ENCODE data around the gene TMA7. TPM values are rescaled to one million over a fixed set of nuclear protein-coding genes. Genes with fewer than 3 reads are reported as not detected.

TMA7 gene
- polyA plus RNA-seq, 1 experiment = 316 TPM

GRCh38 chr3:48431224-48432029, 8.6 kb upstream of the TMA7 start:
- H3K27ac ChIP-seq (ENCODE audit: low read depth, low read length) = peak overlapping the region; percentile 11
- TF ChIP-seq CTCF (IDR thresholded peaks at IDR 0.05; ENCODE audit: low read depth, low read length) = no peak
- no peak for DNase-seq (ENCODE audit: low read depth, low spot score)
- no peaks in the 10 kb centered on the region for H3K9me3 ChIP-seq (ENCODE audit: control insufficient read depth, insufficient read depth, low read length)
- POLR2A ChIA-PET = interaction anchor here (0.6 kb wide), 1 partner anchor 193 kb away, joined by 5 read pairs; no protein-coding TSS in a partner anchor
- no peaks in the 10 kb centered on the region for H3K27me3 ChIP-seq (ENCODE audit: control insufficient read depth, insufficient read depth, low read length)
- CTCF ChIA-PET = interaction anchor here (0.9 to 12.1 kb wide), 5 partner anchors 8 to 236 kb away, joined by 3 to 404 read pairs (median 7); partner anchors contain the start of genes CCDC51 and TMA7
- no peak overlapping the region for H3K4me3 ChIP-seq (ENCODE audit: low read depth, low read length)

GRCh38 chr3:48432411-48433371, 7.4 kb upstream of the TMA7 start:
- DNase-seq (ENCODE audit: low read depth, low spot score) = no peak
- POLR2A ChIA-PET = interaction anchor here (0.5 to 0.6 kb wide), 2 partner anchors 108 to 194 kb away, joined by 4 to 5 read pairs; no protein-coding TSS in a partner anchor
- Histone ChIP-seq H3K27ac (ENCODE audit: low read depth, low read length) (no peak overlapping the region), H3K27me3 (ENCODE audit: control insufficient read depth, insufficient read depth, low read length) (no peaks in the 10 kb centered on the region), H3K4me3 (ENCODE audit: low read depth, low read length) (no peak overlapping the region), H3K9me3 (ENCODE audit: control insufficient read depth, insufficient read depth, low read length) (no peaks in the 10 kb centered on the region)
- CTCF ChIA-PET = interaction anchor here (0.9 to 12.1 kb wide), 4 partner anchors 31 to 238 kb away, joined by 3 to 404 read pairs (median 204); no protein-coding TSS in a partner anchor
- no peak for TF ChIP-seq CTCF (IDR thresholded peaks at IDR 0.05; ENCODE audit: low read depth, low read length)

GRCh38 chr3:48433472-48434118, 6.5 kb upstream of the TMA7 start:
- DNase-seq (ENCODE audit: low read depth, low spot score) = no peak
- POLR2A ChIA-PET = no interaction called here
- H3K4me3 ChIP-seq (ENCODE audit: low read depth, low read length) = no peak overlapping the region
- no peak overlapping the region for H3K27ac ChIP-seq (ENCODE audit: low read depth, low read length)
- CTCF ChIA-PET = interaction anchor here (0.6 to 12.1 kb wide), 4 partner anchors 32 to 239 kb away, joined by 5 to 404 read pairs (median 204); no protein-coding TSS in a partner anchor
- H3K27me3 ChIP-seq (ENCODE audit: control insufficient read depth, insufficient read depth, low read length) = no peaks in the 10 kb centered on the region
- H3K9me3 ChIP-seq (ENCODE audit: control insufficient read depth, insufficient read depth, low read length) = no peaks in the 10 kb centered on the region
- no peak for TF ChIP-seq CTCF (IDR thresholded peaks at IDR 0.05; ENCODE audit: low read depth, low read length)

GRCh38 chr3:48434591-48435222, 5.3 kb upstream of the TMA7 start:
- no peak overlapping the region for H3K4me3 ChIP-seq (ENCODE audit: low read depth, low read length)
- no peak overlapping the region for H3K27ac ChIP-seq (ENCODE audit: low read depth, low read length)
- TF ChIP-seq CTCF (IDR thresholded peaks at IDR 0.05; ENCODE audit: low read depth, low read length) = no peak
- H3K9me3 ChIP-seq (ENCODE audit: control insufficient read depth, insufficient read depth, low read length) = no peaks in the 10 kb centered on the region
- H3K27me3 ChIP-seq (ENCODE audit: control insufficient read depth, insufficient read depth, low read length) = no peaks in the 10 kb centered on the region
- ChIA-PET POLR2A (no interaction called here), CTCF (interaction anchor here (1.3 to 12.1 kb wide), 9 partner anchors 9 to 242 kb away, joined by 5 to 404 read pairs (median 47); partner anchors contain the start of gene ATRIP)
- DNase-seq (ENCODE audit: low read depth, low spot score) = no peak

Data from AG04450 (cell line).